Activated T-helper 9 cell treated with anti-CD3 and anti-CD28 coated beads, Interleukin-2, amount 50 U/mL, for 16 hours (primary cell): ENCODE results near the gene CTNNBL1.

Experiments
- DNase-seq: peaks from one replicate; pipeline ENCODE4 v3.0.0-alpha.2; 2020; ENCODE audit warnings: low read depth

CTNNBL1 gene

DNA sequence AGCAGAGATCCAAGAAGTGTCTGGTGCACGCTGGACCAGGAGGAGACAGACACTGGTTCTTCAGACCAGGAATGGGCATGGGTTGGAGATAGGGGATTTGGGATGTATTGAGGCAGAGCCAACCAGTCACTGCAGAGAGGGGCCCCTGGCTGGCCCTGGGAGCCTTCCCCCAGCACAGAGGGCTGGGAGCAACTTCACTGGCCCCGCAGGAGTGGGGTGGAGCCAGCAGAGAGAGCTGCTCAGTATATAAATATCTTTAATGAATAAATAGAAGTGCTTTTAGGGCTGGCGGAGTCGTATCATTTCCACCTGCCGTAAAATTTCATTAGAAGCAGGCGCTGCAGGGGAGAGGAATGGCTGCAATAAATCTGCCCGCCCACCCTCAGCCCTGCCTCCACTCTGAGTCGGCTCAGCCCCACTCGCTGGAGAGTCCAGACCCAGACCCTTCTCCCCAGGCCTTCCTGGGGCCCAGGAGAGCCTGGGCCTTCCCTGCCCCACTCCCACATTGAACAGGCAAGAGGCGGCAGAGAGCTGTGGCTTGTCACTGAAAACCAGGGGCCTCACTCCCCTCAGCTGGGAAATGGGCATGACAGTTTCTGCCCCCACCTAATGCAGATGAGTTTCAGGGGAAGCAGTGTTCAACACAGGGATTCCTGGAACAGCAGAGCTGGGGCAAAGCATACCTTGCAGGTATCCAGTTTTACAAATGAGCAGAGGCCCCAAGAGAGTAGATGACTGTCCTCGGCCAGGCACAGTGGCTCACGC lies 185.2 kb downstream of the CTNNBL1 start:
- no peak for DNase-seq

DNA sequence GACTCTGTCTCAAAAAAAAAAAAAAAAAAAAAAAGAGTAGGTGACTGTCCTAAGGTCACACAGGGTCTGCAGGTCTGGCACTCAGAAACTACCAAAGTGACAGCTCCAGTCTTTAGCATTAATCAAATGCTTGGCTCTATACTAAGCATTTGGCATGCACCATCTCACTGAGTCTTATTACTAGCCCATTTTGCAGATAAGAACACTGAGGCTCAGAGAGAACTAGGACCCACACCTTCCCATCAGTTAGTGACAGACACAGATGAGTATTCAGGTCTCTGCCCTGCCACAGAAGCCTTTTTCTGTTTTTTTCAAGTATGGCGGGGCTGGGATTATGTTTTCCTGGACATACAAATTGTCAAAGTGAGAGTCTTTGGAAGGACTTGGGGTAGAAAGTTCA lies 186.0 kb downstream of the CTNNBL1 start:
- DNase-seq: no peak

DNA sequence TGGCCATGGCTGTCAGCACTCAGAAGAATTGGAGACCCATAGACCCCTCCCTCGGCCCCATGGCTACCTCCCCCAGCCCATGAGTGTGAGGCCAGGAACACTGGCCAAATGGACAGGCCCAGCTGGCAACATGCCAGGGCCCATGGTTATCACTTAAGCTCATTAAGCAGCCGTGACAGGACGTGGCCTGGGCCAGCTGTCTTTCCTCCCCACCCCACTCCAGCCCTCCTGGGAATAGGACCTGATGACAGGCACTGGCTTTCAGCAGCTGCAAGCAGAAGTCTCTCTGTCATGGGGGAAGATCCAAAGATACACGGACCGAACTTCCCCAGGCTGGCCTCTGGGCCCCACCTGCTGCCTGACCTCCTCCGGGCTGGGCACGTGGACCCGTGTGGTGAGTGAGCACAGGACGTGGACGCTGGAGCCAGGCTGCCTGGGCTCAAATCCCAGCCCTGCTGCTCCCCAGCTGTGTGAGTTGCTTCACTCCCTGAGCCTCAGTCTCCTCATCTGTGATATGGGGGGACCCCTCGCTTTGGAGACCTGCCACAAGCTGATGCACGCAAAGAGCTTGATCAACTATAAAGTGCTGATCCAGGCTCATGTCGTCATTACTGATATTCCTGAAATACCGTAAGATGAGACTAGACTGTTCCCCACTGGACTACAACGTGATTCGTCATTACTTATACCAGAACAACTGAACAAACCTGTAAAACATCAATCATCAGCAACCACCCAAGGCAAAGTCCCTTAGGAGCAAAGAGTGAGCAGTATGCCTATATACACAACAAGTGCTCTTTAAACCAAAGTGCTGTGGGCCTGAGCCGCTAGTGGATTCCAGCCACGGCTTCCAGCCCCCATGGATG lies 187.1 kb downstream of the CTNNBL1 start:
- DNase-seq: no peak

DNA sequence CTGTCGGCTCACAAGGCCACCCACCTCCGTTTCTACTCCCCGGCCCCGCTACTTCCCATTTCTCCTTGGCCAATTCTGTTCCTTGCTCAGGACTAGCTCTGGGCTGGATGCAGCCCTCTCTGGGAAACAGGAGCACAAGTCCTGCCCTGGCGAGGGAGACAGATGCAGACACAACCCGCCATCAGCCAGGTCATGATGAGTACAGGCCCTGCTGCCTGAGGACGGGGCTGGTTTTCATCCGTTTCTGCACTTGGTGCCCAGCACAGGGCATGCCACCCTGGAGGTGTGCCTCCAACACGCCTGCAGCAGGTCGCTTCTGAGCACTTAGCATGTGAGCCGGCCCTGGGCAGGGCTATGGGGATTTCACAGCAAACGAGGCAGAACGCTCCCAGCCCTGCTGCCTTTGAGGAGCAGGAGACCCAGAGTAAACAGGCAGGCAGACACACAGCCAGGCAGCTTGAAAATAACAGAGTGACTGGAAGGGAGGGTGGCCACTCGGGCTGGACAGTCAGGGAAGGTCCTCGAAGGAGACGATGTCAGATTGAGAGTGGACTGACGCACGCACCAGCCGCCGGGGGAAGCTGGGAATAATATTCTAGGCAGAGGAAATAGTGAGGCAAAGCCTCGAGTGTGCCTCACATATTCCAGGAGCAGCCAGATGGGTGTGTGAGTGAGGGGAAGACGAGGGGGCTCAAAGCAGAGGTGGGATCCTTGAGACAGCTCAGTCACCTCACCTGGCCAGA lies 187.9 kb downstream of the CTNNBL1 start:
- DNase-seq: no peak

DNA sequence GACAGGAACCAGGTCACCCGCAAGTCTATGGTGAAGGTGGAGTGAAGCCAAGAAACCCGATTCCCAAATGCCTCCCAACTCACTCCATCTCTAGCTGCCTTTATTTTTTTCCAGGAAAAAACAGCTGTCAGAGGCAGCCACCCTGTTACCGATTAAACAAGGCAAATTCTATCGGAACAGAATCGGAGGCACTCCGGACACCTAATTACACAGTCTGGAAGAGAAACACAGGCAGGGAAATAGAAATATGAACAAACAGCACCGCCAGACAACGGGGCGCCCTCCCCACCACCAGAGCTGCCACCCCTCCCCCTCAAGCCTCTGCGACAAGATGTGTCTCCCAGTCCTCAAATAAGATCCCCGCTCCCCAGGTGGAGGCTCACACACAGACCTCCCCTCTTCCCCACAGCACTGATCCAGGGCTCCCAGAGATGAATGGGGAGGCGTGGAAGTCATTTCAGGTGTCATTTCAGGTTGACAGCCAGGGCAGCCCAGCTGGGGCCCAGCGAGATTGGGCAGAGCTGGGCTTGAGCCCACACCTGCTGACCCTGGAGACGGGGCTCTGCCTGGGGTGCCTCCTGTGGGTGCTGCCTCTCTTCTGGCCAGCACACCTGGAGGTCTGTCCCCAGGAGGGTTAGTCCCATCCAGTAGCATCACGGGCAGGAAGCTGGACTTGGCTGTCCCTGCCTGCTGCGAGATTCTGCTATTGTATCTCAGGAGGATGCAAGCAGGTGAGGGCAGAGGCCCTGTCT lies 189.3 kb downstream of the CTNNBL1 start:
- no peak for DNase-seq

DNA sequence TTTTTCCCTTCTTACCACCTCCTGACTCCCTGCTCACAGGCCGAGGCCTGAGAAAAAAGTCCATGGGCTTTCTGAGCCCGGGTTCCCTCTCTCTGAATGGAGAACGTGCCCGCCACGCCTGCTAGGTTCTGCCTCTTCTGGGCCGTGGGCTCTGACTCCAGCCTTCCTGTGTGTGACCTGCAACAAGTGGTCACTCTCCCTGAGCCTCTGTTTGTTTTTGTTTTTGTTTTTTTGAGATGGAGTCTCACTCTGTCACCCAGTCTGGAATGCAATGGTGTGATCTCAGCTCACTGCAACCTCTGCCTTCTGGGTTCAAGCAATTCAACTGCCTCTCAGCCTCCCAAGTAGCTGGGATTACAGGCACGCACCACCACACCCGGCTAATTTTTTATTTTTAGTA lies 191.2 kb downstream of the CTNNBL1 start:
- no peak for DNase-seq

GRCh38 chr20:37885593-37886503 lies 192.0 kb downstream of the CTNNBL1 start:
- no peak for DNase-seq

DNA sequence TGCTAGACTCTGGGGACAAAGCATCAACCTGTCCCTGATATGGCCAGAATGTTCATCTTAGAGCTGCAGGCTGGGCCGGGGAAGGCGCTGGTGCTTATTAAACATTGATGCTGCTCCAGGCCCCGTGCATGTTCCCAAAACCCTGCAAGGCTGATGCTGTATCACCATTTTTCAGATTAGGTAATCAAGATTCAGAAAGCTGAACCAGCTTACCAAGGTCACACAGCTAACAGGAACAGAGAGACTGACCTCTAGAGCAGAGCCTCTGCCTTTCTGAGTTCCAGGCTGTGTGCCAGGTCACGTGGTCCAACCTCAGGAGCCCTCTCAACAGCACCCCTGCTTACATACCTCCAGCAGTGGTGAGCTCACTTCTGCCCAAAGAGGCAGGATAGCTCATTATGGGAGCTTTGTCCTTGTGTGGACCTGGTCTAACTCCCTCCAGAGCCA lies 193.0 kb downstream of the CTNNBL1 start:
- DNase-seq: no peak

- DNase-seq: no peak
These were observed 194.8 kb downstream of the CTNNBL1 start for GRCh38 chr20:37888641-37889040.

- no peak for DNase-seq
These were observed 196.3 kb downstream of the CTNNBL1 start for GRCh38 chr20:37890108-37890507.

DNA sequence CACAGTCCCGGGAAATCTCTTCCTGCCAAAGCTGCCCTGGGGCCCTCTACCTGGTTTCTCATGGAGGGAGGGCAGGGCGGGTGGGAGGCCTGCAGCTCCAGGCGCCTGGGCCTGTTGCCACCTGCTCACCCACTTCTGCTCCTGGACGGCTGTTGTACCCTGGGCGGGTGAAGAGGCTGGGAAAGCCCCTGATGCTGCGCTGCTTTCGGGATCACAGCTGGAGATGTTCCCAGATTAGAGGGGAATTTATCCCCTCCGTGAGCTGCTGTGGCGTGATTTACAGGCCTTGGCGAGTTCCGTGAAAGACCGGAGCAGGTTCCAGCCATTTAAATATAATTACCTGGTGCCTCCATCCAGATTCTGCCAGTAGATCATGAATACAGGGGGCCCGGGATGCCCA lies 196.8 kb downstream of the CTNNBL1 start:
- DNase-seq: no peak

- no peak for DNase-seq
These were observed 198.2 kb downstream of the CTNNBL1 start for GRCh38 chr20:37892001-37892400.

DNA sequence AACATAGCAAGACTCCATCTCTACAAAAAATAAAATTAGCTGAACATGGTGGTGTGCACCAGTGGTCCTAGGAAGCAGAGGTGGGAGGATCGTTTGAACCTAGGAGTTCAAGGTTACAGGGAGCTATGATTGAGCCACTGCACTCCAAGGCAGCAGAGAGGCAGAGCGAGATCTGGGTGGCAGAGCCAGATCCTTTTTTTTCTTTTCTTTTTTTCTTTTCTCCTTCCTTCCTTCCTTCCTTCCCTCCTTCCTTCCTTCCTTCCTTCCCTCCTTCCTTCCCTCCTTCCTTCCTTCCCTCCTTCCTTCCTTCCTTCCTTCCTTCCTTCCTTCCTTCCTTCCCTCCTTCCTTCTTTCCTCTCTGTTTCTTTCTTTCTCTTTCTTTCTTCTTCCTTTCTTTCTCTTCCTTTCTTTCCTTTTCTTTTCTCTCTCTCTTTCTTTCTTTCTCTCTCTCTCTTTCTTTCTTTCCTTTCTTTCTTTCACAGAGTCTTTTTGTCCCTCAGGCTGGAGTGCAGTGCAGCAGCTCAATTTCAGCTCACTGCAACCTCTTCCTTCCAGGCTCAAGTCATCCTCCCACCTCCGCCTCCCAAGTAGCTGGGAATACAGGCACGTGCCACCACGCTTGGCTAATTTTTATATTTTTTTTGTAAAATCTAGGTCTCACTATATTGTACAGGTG lies 199.9 kb downstream of the CTNNBL1 start:
- DNase-seq: no peak

GRCh38 chr20:37894454-37894853 lies 200.6 kb downstream of the CTNNBL1 start:
- DNase-seq: no peak

- no peak for DNase-seq
These were observed 201.3 kb downstream of the CTNNBL1 start for GRCh38 chr20:37895166-37895565.

- DNase-seq: no peak
These were observed 203.2 kb downstream of the CTNNBL1 start for GRCh38 chr20:37896932-37897548.

DNA sequence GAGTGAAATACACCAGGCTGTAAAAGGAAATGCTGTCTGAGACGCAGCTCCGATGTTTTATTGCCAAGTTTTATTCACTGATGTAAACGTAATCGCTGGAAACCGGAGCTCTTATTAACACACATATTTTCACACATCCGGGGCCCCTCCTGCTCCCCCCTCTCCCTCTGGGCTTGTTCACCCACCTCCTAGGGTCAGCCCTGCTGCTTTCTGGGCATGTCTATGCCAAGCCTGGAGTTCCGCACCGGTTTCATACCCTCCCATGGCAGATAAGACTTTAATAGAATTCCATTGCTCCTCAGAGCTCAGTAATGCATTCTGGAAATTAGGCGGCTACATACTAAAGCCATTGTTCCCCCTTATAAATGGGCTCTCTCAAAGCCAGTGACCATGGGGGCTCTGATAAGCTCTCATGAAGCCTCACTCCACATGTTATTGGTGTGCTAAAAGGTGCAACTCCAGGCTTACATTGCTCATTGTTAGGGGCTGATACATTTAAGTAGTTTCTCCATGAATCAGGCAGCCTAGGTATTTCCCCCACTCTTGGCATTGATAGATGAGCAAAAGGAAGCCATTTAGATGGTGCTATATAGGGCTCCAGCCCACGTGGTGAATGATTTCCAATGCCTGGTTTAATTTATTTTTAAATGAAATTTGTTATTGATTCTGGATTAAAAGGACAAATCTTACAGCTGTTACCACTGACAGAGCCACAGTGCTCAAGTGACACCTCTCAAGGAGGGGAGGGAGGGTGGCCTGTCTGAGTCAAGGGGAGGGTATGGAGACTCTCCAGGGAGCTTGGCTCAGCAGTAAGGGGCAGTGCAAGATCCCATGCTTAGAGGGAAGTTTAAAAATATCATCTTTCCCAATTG lies 204.6 kb downstream of the CTNNBL1 start:
- no peak for DNase-seq
